ENCODE data around the gene LCNL1. TPM values are rescaled to one million over a fixed set of nuclear protein-coding genes. Genes with fewer than 3 reads are reported as not detected.

Gene LCNL1
- polyA plus RNA-seq, 1 donor (not counting 4 experiments of a cell fraction or from before 2014, with no cell fraction given): not detected

GRCh38 chr9:136969150-136969549 lies 13.6 kb upstream of the LCNL1 start:
- no peak overlapping the region for H3K9ac ChIP-seq (ENCODE audit: control insufficient read depth, extremely low read depth, insufficient read depth, low read length)
- H3K9me3 ChIP-seq (ENCODE audit: control insufficient read depth, low read depth, low read length): no peaks in the 10 kb centered on the region
- H3K4me1 ChIP-seq (ENCODE audit: control insufficient read depth, extremely low read depth, insufficient read depth, low read length): peaks cover 6% of the 10 kb centered on the region
- H3K79me2 ChIP-seq (ENCODE audit: control insufficient read depth, insufficient read depth, low read length): no peaks in the 10 kb centered on the region
- no peak overlapping the region for H3K4me2 ChIP-seq (ENCODE audit: control insufficient read depth, extremely low read depth, insufficient read depth, low read depth, low read length)
- FAIRE-seq (no peak), DNase-seq (ENCODE audit: low read depth, low spot score) (no peak)
- no peak overlapping the region for H2AFZ ChIP-seq (ENCODE audit: control insufficient read depth, low read length)
- H3K4me3 ChIP-seq (ENCODE audit: control insufficient read depth in 2 of 3, extremely low read depth in 1 of 3, insufficient read depth in 2 of 3, low read depth in 1 of 3, low read length in 3 of 3): no peak overlapping the region
- no peak overlapping the region for H3K27ac ChIP-seq (ENCODE audit: control insufficient read depth, insufficient read depth, low read length)
- H3K36me3 ChIP-seq (ENCODE audit: control insufficient read depth in 2 of 2, extremely low read depth in 1 of 2, insufficient read depth in 2 of 2, low read length in 2 of 2): no peaks in the 10 kb centered on the region
- TF ChIP-seq EZH2 (IDR thresholded peaks at IDR 0.05; ENCODE audit: low read length): no peak
- TF ChIP-seq, protein P1, sequence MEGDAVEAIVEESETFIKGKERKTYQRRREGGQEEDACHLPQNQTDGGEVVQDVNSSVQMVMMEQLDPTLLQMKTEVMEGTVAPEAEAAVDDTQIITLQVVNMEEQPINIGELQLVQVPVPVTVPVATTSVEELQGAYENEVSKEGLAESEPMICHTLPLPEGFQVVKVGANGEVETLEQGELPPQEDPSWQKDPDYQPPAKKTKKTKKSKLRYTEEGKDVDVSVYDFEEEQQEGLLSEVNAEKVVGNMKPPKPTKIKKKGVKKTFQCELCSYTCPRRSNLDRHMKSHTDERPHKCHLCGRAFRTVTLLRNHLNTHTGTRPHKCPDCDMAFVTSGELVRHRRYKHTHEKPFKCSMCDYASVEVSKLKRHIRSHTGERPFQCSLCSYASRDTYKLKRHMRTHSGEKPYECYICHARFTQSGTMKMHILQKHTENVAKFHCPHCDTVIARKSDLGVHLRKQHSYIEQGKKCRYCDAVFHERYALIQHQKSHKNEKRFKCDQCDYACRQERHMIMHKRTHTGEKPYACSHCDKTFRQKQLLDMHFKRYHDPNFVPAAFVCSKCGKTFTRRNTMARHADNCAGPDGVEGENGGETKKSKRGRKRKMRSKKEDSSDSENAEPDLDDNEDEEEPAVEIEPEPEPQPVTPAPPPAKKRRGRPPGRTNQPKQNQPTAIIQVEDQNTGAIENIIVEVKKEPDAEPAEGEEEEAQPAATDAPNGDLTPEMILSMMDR (optimal IDR thresholded peaks at IDR 0.05 in 1 of 3, IDR thresholded peaks at IDR 0.05 in 1 of 3, conservative IDR thresholded peaks at IDR 0.05 in 1 of 3; ENCODE audit: extremely low read depth in 1 of 3, insufficient read depth in 2 of 3, low read length in 3 of 3): no peak
- H4K20me1 ChIP-seq (ENCODE audit: control insufficient read depth, extremely low read depth, insufficient read depth, low read length): no peaks in the 10 kb centered on the region
- no peaks in the 10 kb centered on the region for H3K27me3 ChIP-seq (ENCODE audit: control insufficient read depth, extremely low read depth, insufficient read depth, low read length)
- dilution Hi-C loops (cut with MboI; ENCODE audit: extremely low pct_ligation_motif_present, low sequenced_read_pairs): no loop called here
- no peaks in the 10 kb centered on the region for H3K9me1 ChIP-seq (ENCODE audit: control insufficient read depth, extremely low read depth, insufficient read depth, low read length)

DNA sequence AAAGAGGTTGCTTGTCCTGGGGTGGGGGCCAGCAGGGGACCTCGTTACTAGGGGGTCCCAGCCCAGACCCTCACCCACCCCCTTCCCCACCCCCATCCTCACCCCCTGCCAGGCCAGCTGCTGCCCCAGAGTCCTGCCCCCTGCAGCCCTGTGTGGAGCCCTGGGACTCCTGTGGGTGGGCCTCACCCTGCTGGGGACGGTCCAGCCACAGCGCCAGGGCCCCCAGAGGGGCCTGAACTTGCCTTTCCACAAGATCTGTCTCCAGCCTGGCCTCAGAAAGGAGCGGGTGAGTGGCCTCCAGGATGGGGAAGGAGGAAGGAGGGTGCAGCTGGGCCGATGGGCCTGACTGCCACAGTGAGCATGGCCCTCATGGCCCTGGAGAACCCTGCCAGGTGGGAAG lies 13.0 kb upstream of the LCNL1 start:
- no peak overlapping the region for H3K4me2 ChIP-seq (ENCODE audit: control insufficient read depth, extremely low read depth, insufficient read depth, low read depth, low read length)
- H3K27ac ChIP-seq (ENCODE audit: control insufficient read depth, insufficient read depth, low read length): no peak overlapping the region
- no peak overlapping the region for H3K9ac ChIP-seq (ENCODE audit: control insufficient read depth, extremely low read depth, insufficient read depth, low read length)
- H3K9me1 ChIP-seq (ENCODE audit: control insufficient read depth, extremely low read depth, insufficient read depth, low read length): no peaks in the 10 kb centered on the region
- H3K79me2 ChIP-seq (ENCODE audit: control insufficient read depth, insufficient read depth, low read length): no peaks in the 10 kb centered on the region
- no peak for FAIRE-seq
- DNase-seq (ENCODE audit: low read depth, low spot score): no peak
- no peak overlapping the region for H3K4me3 ChIP-seq (ENCODE audit: control insufficient read depth in 2 of 3, extremely low read depth in 1 of 3, insufficient read depth in 2 of 3, low read depth in 1 of 3, low read length in 3 of 3)
- dilution Hi-C loops (cut with MboI; ENCODE audit: extremely low pct_ligation_motif_present, low sequenced_read_pairs): no loop called here
- H2AFZ ChIP-seq (ENCODE audit: control insufficient read depth, low read length): no peak overlapping the region
- peaks cover under 1% of the 10 kb centered on the region for H3K4me1 ChIP-seq (ENCODE audit: control insufficient read depth, extremely low read depth, insufficient read depth, low read length)
- H4K20me1 ChIP-seq (ENCODE audit: control insufficient read depth, extremely low read depth, insufficient read depth, low read length): no peaks in the 10 kb centered on the region
- H3K36me3 ChIP-seq (ENCODE audit: control insufficient read depth in 2 of 2, extremely low read depth in 1 of 2, insufficient read depth in 2 of 2, low read length in 2 of 2): no peaks in the 10 kb centered on the region
- H3K9me3 ChIP-seq (ENCODE audit: control insufficient read depth, low read depth, low read length): no peaks in the 10 kb centered on the region
- TF ChIP-seq, protein P1 (optimal IDR thresholded peaks at IDR 0.05 in 1 of 3, IDR thresholded peaks at IDR 0.05 in 1 of 3, conservative IDR thresholded peaks at IDR 0.05 in 1 of 3; ENCODE audit: extremely low read depth in 1 of 3, insufficient read depth in 2 of 3, low read length in 3 of 3): no peak
- no peak for TF ChIP-seq EZH2 (IDR thresholded peaks at IDR 0.05; ENCODE audit: low read length)
- no peaks in the 10 kb centered on the region for H3K27me3 ChIP-seq (ENCODE audit: control insufficient read depth, extremely low read depth, insufficient read depth, low read length)
